Skeletal muscle satellite cell (primary cell): ENCODE data around the gene NOL7.

Experiments
- H3K27me3 ChIP-seq: 2 replicates; pipeline ENCODE4 v1.7.0; 2013; ENCODE audit warnings: low read length; ENCODE audit not compliant: control insufficient read depth, insufficient read depth
- H3K36me3 ChIP-seq: 2 replicates; pipeline ENCODE4 v1.7.0; 2013; ENCODE audit warnings: mild to moderate bottlenecking, control low read depth, low read length; ENCODE audit not compliant: insufficient read depth
- H3K4me1 ChIP-seq: 2 replicates; pipeline ENCODE4 v1.7.0; 2013; ENCODE audit warnings: low read length; ENCODE audit not compliant: control insufficient read depth, insufficient read depth
- H3K4me2 ChIP-seq: 2 replicates; pipeline ENCODE4 v1.7.0; 2013; ENCODE audit warnings: mild to moderate bottlenecking, low read length
- H3K4me3 ChIP-seq: 2 replicates; pipeline ENCODE4 v1.7.0; 2013; ENCODE audit warnings: low read length
- H3K9ac ChIP-seq: 2 replicates; pipeline ENCODE4 v1.7.0; 2013; ENCODE audit warnings: mild to moderate bottlenecking, low read depth, low read length, moderate library complexity
- H3K9me3 ChIP-seq: replicated peaks from 2 replicates; pipeline ENCODE4 v1.7.0; 2013; ENCODE audit warnings: mild to moderate bottlenecking, control low read depth, low read length

The NOL7 gene

GRCh38 chr6:13660893-13661292 is 45.8 kb downstream of the NOL7 start:
- H3K4me1 ChIP-seq = peaks cover 5% of the 10 kb centered on the region
- H3K4me2 ChIP-seq = no peak overlapping the region
- no peaks in the 10 kb centered on the region for H3K36me3 ChIP-seq
- no peak overlapping the region for H3K4me3 ChIP-seq
- no peaks in the 10 kb centered on the region for H3K27me3 ChIP-seq
- no peak overlapping the region for H3K9ac ChIP-seq
- no peaks in the 10 kb centered on the region for H3K9me3 ChIP-seq

DNA sequence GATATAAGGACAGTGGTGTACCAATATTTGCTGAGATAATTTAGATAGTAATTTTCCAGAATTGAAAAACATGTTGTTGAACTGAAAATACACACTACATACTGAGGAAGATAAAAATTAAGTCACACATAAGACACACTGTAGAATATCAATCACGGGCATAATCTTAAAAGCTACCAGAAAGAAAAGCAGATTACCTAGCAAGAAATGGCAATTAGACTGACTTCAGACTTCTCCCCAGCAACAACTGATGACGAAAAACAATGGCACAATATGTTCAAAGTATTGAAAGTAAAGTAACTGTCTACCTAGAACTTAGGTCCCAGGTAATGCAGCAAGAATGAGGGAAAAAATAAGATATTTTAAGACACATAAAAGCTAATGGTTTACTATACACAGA is 46.5 kb downstream of the NOL7 start:
- Histone ChIP-seq H3K4me3 (no peak overlapping the region), H3K27me3 (no peaks in the 10 kb centered on the region), H3K4me1 (peaks cover 5% of the 10 kb centered on the region), H3K9me3 (no peaks in the 10 kb centered on the region), H3K9ac (no peak overlapping the region), H3K36me3 (no peaks in the 10 kb centered on the region), H3K4me2 (no peak overlapping the region)

- Histone ChIP-seq H3K36me3 (no peaks in the 10 kb centered on the region), H3K9me3 (no peaks in the 10 kb centered on the region), H3K4me2 (no peak overlapping the region), H3K27me3 (no peaks in the 10 kb centered on the region), H3K4me1 (peaks cover 13% of the 10 kb centered on the region), H3K9ac (no peak overlapping the region), H3K4me3 (no peak overlapping the region)
Measured at GRCh38 chr6:13662651-13663334, 47.7 kb downstream of the NOL7 start.

GRCh38 chr6:13663986-13664385 is 48.9 kb downstream of the NOL7 start:
- H3K9ac ChIP-seq = no peak overlapping the region
- H3K27me3 ChIP-seq = no peaks in the 10 kb centered on the region
- no peak overlapping the region for H3K4me3 ChIP-seq
- H3K4me1 ChIP-seq = peaks cover 13% of the 10 kb centered on the region
- H3K4me2 ChIP-seq = no peak overlapping the region
- no peaks in the 10 kb centered on the region for H3K9me3 ChIP-seq
- H3K36me3 ChIP-seq = no peaks in the 10 kb centered on the region

- no peak overlapping the region for H3K4me2 ChIP-seq
- H3K4me1 ChIP-seq = peaks cover 13% of the 10 kb centered on the region
- no peak overlapping the region for H3K9ac ChIP-seq
- H3K36me3 ChIP-seq = no peaks in the 10 kb centered on the region
- no peaks in the 10 kb centered on the region for H3K27me3 ChIP-seq
- no peaks in the 10 kb centered on the region for H3K9me3 ChIP-seq
- no peak overlapping the region for H3K4me3 ChIP-seq
Measured at GRCh38 chr6:13664703-13665352, 49.7 kb downstream of the NOL7 start.

- no peaks in the 10 kb centered on the region for H3K9me3 ChIP-seq
- H3K9ac ChIP-seq = no peak overlapping the region
- no peak overlapping the region for H3K4me2 ChIP-seq
- H3K27me3 ChIP-seq = no peaks in the 10 kb centered on the region
- H3K4me1 ChIP-seq = peaks cover 13% of the 10 kb centered on the region
- H3K36me3 ChIP-seq = no peaks in the 10 kb centered on the region
- no peak overlapping the region for H3K4me3 ChIP-seq
Measured at GRCh38 chr6:13666194-13667105, 51.3 kb downstream of the NOL7 start.

DNA sequence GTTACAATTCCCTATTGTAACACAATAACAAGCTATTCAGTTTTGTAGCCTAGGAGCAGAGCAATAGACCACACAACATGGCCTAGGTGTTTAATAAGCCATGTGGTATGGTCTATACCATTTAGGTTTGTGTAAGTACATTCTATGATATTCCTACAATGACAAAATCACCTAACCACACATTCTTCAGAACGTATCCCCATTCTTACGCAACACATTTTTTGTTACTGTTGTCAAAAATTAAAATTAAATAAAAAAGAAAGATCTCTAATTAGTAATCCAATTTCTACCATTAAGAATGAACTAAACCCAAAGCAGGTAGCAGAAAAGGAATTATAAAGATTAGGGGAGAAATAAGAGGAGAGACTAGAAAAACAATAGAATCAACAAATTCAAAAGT is 52.5 kb downstream of the NOL7 start:
- Histone ChIP-seq H3K9me3 (no peaks in the 10 kb centered on the region), H3K4me3 (no peak overlapping the region), H3K27me3 (no peaks in the 10 kb centered on the region), H3K9ac (no peak overlapping the region), H3K4me2 (no peak overlapping the region), H3K36me3 (no peaks in the 10 kb centered on the region), H3K4me1 (peaks cover 13% of the 10 kb centered on the region)

- peaks cover 13% of the 10 kb centered on the region for H3K4me1 ChIP-seq
Measured at GRCh38 chr6:13668291-13668928, 53.3 kb downstream of the NOL7 start.

GRCh38 chr6:13669476-13669875 is 54.3 kb downstream of the NOL7 start:
- peaks cover 13% of the 10 kb centered on the region for H3K4me1 ChIP-seq
- H3K4me2 ChIP-seq = no peak overlapping the region
- H3K9me3 ChIP-seq = no peaks in the 10 kb centered on the region
- H3K4me3 ChIP-seq = no peak overlapping the region
- H3K27me3 ChIP-seq = no peaks in the 10 kb centered on the region
- H3K36me3 ChIP-seq = no peaks in the 10 kb centered on the region
- no peak overlapping the region for H3K9ac ChIP-seq

More at GRCh38 chr6:13668291-13668928, 53.3 kb downstream of the NOL7 start:
- no peaks in the 10 kb centered on the region for H3K36me3 ChIP-seq
- H3K4me2 ChIP-seq = no peak overlapping the region
- no peaks in the 10 kb centered on the region for H3K27me3 ChIP-seq
- H3K9ac ChIP-seq = no peak overlapping the region
- no peaks in the 10 kb centered on the region for H3K9me3 ChIP-seq
- no peak overlapping the region for H3K4me3 ChIP-seq
